ENCODE results near the gene GSX2. TPM values are rescaled to one million over a fixed set of nuclear protein-coding genes. Genes with fewer than 3 reads are reported as not detected.

GSX2 gene
- total and polyA plus RNA-seq, 2 of the 13 experiments (the other 11 are each of a cell fraction or from before 2014, with no cell fraction given), result not detected

DNA sequence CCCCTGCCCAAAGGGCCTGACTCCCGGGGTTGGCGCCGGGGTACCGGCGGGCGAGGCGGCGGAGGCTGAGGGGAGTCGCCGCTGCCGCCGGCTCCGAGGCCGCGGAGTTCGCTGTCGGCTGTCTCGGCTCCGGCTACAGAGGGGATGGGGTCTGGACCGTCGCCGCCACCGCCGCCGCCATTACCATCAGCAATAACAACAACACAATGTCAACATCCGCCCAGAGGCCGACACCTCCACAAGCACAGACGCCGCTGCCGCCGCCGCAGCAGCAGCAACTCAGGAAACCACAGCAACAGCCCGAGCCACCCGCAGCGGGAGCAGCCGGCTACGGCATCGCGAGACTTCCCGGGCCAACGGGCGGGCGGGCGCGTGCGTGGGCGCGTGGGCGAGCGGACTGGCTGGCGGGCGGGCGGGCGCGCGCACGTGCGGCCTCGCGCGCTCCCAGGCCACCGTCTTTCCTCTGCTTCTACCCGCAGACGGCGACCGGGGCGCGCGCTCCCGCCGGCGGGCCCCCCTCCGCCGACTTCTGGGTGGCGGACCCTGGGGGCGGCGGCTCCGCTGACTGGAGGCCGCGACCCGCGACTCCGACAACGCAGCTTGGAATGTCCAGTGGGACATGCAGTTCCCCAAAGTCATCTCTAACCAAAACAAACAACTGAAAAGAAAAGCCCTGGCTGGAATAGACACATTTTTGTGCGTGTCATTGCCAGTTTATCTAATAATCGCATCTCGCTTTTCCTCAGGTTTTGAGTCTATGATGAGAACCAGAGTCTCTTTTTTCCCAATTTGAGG is 35.4 kb upstream of the GSX2 start, which contains the start of gene CHIC2 (continued):
- TF ChIP-seq SPEN (CRISPR knock-in tag; IDR thresholded peaks at IDR 0.05; ENCODE audit: low read depth) (peak; percentile 73), ZNF513 (CRISPR knock-in tag; conservative IDR thresholded peaks at IDR 0.05) (no peak), SOX13 (IDR thresholded peaks at IDR 0.05) (peak; percentile 31; the same call in 1 of the 2 replicates), SOX13 (CRISPR knock-in tag; conservative IDR thresholded peaks at IDR 0.05 in 1 of 2, IDR thresholded peaks at IDR 0.05 in 1 of 2) (no peak), FOXK2 (IDR thresholded peaks at IDR 0.05) (peak; percentile 88), POLR2A (IDR thresholded peaks at IDR 0.05; ENCODE audit: insufficient read depth in 1 of 2, low read depth in 2 of 2, low read length in 2 of 2) (peak; percentile 82 to 88), ZNF577 (CRISPR knock-in tag; IDR thresholded peaks at IDR 0.05; ENCODE audit: borderline replicate concordance, low read depth) (no peak), ZNF232 (CRISPR knock-in tag; IDR thresholded peaks at IDR 0.05; ENCODE audit: borderline replicate concordance) (0 out of 2 replicates have a peak, but pooled peaks have one; percentile 35), ETV5 (CRISPR knock-in tag; IDR thresholded peaks at IDR 0.05; ENCODE audit: borderline replicate concordance) (peak; percentile 78), ATM (IDR thresholded peaks at IDR 0.05; ENCODE audit: borderline replicate concordance) (no peak), NFRKB (IDR thresholded peaks at IDR 0.05) (no peak), FOXA1 (IDR thresholded peaks at IDR 0.05) (no peak), FOXA1 (CRISPR knock-in tag; IDR thresholded peaks at IDR 0.05) (peak; percentile 95), ZFYVE20 (CRISPR knock-in tag; IDR thresholded peaks at IDR 0.05; ENCODE audit: borderline replicate concordance, low read depth) (no peak), ZNF460 (CRISPR knock-in tag; IDR thresholded peaks at IDR 0.05; ENCODE audit: borderline replicate concordance) (peak; percentile 19; the same call in 1 of the 2 replicates), NFIC (IDR thresholded peaks at IDR 0.05; ENCODE audit: low read length) (no peak), HNRNPL (IDR thresholded peaks at IDR 0.05; ENCODE audit: low read depth, low read length) (0 out of 2 replicates have a peak, but pooled peaks have one; percentile 7), NBN (conservative IDR thresholded peaks at IDR 0.05) (no peak), TCF7 (IDR thresholded peaks at IDR 0.05; ENCODE audit: low read depth) (no peak), AKNA (CRISPR knock-in tag; IDR thresholded peaks at IDR 0.05; ENCODE audit: borderline replicate concordance) (no peak)
- TF ChIP-seq, protein P1, sequence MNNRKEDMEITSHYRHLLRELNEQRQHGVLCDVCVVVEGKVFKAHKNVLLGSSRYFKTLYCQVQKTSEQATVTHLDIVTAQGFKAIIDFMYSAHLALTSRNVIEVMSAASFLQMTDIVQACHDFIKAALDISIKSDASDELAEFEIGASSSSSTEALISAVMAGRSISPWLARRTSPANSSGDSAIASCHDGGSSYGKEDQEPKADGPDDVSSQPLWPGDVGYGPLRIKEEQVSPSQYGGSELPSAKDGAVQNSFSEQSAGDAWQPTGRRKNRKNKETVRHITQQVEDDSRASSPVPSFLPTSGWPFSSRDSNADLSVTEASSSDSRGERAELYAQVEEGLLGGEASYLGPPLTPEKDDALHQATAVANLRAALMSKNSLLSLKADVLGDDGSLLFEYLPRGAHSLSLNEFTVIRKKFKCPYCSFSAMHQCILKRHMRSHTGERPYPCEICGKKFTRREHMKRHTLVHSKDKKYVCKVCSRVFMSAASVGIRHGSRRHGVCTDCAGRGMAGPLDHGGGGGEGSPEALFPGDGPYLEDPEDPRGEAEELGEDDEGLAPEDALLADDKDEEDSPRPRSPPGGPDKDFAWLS (CRISPR knock-in tag; IDR thresholded peaks at IDR 0.05; ENCODE audit: borderline replicate concordance), result no peak
- TF ChIP-seq, protein P2, sequence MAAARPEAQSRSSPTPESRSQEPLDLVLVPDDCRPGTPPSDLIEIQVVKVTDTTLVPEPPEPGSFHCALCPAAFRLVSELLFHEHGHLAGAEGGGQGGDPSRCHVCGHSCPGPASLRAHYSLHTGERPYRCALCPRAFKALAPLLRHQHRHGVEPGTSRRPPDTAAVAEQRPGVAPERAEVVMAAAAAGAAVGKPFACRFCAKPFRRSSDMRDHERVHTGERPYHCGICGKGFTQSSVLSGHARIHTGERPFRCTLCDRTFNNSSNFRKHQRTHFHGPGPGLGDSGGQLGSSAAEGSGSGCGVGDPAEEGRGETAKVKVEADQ (CRISPR knock-in tag; IDR thresholded peaks at IDR 0.05; ENCODE audit: borderline replicate concordance), result no peak

All from HepG2 (cell line).